ENCODE data around the gene OR51V1.

DNA sequence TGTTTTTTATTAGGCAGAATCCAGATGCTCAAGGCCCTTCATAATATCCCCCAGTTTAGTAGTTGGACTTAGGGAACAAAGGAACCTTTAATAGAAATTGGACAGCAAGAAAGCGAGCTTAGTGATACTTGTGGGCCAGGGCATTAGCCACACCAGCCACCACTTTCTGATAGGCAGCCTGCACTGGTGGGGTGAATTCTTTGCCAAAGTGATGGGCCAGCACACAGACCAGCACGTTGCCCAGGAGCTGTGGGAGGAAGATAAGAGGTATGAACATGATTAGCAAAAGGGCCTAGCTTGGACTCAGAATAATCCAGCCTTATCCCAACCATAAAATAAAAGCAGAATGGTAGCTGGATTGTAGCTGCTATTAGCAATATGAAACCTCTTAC lies 25.0 kb upstream of the OR51V1 start:
- no peak for TF ChIP-seq EZH2phosphoT487 (IDR thresholded peaks at IDR 0.05; ENCODE audit: insufficient read depth, low read depth)
- TF ChIP-seq EZH2 (IDR thresholded peaks at IDR 0.05; ENCODE audit: insufficient read depth, poor library complexity, severe bottlenecking) = no peak

Measured in GM23248 (cell line).